ENCODE data around the gene TCF12.

TCF12 gene

GRCh38 chr15:57328479-57328878 lies 410.0 kb downstream of the TCF12 start:
- H2AFZ ChIP-seq (ENCODE audit: low read length): no peak overlapping the region
- no peaks in the 10 kb centered on the region for H3K36me3 ChIP-seq (ENCODE audit: insufficient read depth, low read length)
- no peaks in the 10 kb centered on the region for H3K27me3 ChIP-seq (ENCODE audit: insufficient read depth, low read length, poor library complexity, severe bottlenecking)
- H3K4me3 ChIP-seq (ENCODE audit: low read length, poor library complexity, severe bottlenecking): no peak overlapping the region
- H3K9ac ChIP-seq (ENCODE audit: low read depth, low read length, poor library complexity, severe bottlenecking): no peak overlapping the region
- peaks cover 26% of the 10 kb centered on the region for H3K4me1 ChIP-seq (ENCODE audit: insufficient read depth, low read length, poor library complexity, severe bottlenecking)
- peaks cover 6% of the 10 kb centered on the region for H3F3A ChIP-seq (ENCODE audit: low read depth)
- no peak for TF ChIP-seq EZH2phosphoT487 (IDR thresholded peaks at IDR 0.05; ENCODE audit: borderline replicate concordance)
- no peak overlapping the region for H3K4me2 ChIP-seq (ENCODE audit: low read depth, low read length, poor library complexity, severe bottlenecking)
- H3K9me3 ChIP-seq (ENCODE audit: insufficient read depth, low read depth, low read length): no peaks in the 10 kb centered on the region
- H4K20me1 ChIP-seq (ENCODE audit: insufficient read depth, low read length, poor library complexity, severe bottlenecking): no peaks in the 10 kb centered on the region
- H3K9me2 ChIP-seq (replicated peaks; ENCODE audit: low read depth, low read length): no peaks in the 10 kb centered on the region
- H3K79me2 ChIP-seq (ENCODE audit: insufficient read depth, low read length): no peaks in the 10 kb centered on the region

DNA sequence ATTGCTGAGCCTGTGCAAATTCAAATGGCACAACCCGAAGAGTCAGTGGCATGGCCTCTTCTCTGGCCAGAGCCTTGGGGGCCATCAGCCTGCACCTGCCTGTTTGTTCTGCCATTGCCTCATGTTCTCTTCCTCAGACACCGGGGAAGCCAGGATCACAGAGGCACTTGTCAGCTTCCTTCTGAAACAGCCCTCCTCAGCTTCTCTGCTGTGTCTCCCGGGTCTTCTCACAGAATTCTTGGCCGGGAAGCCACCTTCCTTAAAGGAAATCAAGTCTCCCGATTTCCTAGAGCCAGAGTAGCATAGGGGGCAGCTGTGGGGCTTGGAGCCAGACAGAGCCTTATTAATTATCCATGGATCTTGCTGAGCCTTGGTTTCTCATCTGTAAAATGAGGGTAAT lies 410.5 kb downstream of the TCF12 start:
- H3K4me3 ChIP-seq (ENCODE audit: low read length, poor library complexity, severe bottlenecking): no peak overlapping the region
- no peaks in the 10 kb centered on the region for H3K9me2 ChIP-seq (replicated peaks; ENCODE audit: low read depth, low read length)
- H3F3A ChIP-seq (ENCODE audit: low read depth): peaks cover 3% of the 10 kb centered on the region
- H3K9me3 ChIP-seq (ENCODE audit: insufficient read depth, low read depth, low read length): no peaks in the 10 kb centered on the region
- H4K20me1 ChIP-seq (ENCODE audit: insufficient read depth, low read length, poor library complexity, severe bottlenecking): no peaks in the 10 kb centered on the region
- no peak overlapping the region for H3K4me2 ChIP-seq (ENCODE audit: low read depth, low read length, poor library complexity, severe bottlenecking)
- no peaks in the 10 kb centered on the region for H3K36me3 ChIP-seq (ENCODE audit: insufficient read depth, low read length)
- no peak overlapping the region for H3K9ac ChIP-seq (ENCODE audit: low read depth, low read length, poor library complexity, severe bottlenecking)
- H3K79me2 ChIP-seq (ENCODE audit: insufficient read depth, low read length): no peaks in the 10 kb centered on the region
- H3K27me3 ChIP-seq (ENCODE audit: insufficient read depth, low read length, poor library complexity, severe bottlenecking): no peaks in the 10 kb centered on the region
- peaks cover 22% of the 10 kb centered on the region for H3K4me1 ChIP-seq (ENCODE audit: insufficient read depth, low read length, poor library complexity, severe bottlenecking)
- TF ChIP-seq, protein P1, sequence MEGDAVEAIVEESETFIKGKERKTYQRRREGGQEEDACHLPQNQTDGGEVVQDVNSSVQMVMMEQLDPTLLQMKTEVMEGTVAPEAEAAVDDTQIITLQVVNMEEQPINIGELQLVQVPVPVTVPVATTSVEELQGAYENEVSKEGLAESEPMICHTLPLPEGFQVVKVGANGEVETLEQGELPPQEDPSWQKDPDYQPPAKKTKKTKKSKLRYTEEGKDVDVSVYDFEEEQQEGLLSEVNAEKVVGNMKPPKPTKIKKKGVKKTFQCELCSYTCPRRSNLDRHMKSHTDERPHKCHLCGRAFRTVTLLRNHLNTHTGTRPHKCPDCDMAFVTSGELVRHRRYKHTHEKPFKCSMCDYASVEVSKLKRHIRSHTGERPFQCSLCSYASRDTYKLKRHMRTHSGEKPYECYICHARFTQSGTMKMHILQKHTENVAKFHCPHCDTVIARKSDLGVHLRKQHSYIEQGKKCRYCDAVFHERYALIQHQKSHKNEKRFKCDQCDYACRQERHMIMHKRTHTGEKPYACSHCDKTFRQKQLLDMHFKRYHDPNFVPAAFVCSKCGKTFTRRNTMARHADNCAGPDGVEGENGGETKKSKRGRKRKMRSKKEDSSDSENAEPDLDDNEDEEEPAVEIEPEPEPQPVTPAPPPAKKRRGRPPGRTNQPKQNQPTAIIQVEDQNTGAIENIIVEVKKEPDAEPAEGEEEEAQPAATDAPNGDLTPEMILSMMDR (conservative IDR thresholded peaks at IDR 0.05; ENCODE audit: low read length): no peak
- no peak for TF ChIP-seq EZH2phosphoT487 (IDR thresholded peaks at IDR 0.05; ENCODE audit: borderline replicate concordance)
- H2AFZ ChIP-seq (ENCODE audit: low read length): no peak overlapping the region

DNA sequence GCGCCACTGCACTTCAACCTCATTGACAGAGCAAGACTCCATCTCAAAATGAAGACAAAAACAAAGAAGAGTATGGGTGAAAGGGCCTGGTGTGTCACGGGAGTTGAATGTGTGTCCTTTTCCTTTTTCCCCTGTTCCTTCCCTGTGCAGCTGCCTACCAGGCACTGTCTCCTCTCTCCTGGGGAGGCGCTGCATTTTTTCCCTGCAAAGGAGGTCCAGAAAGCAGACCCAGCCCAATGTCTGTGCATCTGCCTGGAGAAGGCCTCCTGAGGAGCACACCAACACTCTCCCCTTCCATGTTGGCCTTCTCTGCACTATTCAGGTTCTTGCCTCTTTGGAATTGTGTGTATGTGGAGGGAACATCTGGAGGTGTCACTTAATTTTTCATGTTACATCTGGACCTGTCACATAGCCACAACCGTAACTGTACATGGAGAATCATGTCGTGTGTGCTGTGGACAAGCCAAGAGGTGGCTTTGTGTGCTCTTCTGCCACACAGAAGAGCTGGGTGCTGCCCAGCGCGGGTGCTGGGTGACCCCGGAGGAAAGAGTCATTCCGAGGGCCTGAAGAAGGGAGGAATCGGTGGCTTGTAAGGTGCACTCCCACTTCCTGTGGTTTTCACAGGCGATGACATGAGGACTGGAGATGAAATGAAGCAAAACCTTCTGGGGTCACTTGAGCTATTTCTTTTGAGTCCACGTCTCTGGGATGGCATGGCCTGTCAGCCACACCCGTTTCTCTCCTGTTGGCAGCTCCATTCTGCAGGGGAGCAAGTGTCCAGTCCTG lies 411.3 kb downstream of the TCF12 start:
- H3K4me3 ChIP-seq (ENCODE audit: low read length, poor library complexity, severe bottlenecking): peak overlapping the region; percentile 36
- peak overlapping the region; percentile 46 for H2AFZ ChIP-seq (ENCODE audit: low read length)
- no peaks in the 10 kb centered on the region for H3K36me3 ChIP-seq (ENCODE audit: insufficient read depth, low read length)
- no peaks in the 10 kb centered on the region for H3K27me3 ChIP-seq (ENCODE audit: insufficient read depth, low read length, poor library complexity, severe bottlenecking)
- peaks cover 17% of the 10 kb centered on the region for H3K4me1 ChIP-seq (ENCODE audit: insufficient read depth, low read length, poor library complexity, severe bottlenecking)
- peak overlapping the region; percentile 33 for H3K9ac ChIP-seq (ENCODE audit: low read depth, low read length, poor library complexity, severe bottlenecking)
- peak overlapping the region; percentile 53 for H3K4me2 ChIP-seq (ENCODE audit: low read depth, low read length, poor library complexity, severe bottlenecking)
- no peaks in the 10 kb centered on the region for H3K79me2 ChIP-seq (ENCODE audit: insufficient read depth, low read length)
- TF ChIP-seq, protein P1 (conservative IDR thresholded peaks at IDR 0.05; ENCODE audit: low read length): no peak
- no peak for TF ChIP-seq EZH2phosphoT487 (IDR thresholded peaks at IDR 0.05; ENCODE audit: borderline replicate concordance)
- H3K9me2 ChIP-seq (replicated peaks; ENCODE audit: low read depth, low read length): no peaks in the 10 kb centered on the region
- H3F3A ChIP-seq (ENCODE audit: low read depth): no peaks in the 10 kb centered on the region; the same call in 1 of the 2 replicates
- no peaks in the 10 kb centered on the region for H3K9me3 ChIP-seq (ENCODE audit: insufficient read depth, low read depth, low read length)
- H4K20me1 ChIP-seq (ENCODE audit: insufficient read depth, low read length, poor library complexity, severe bottlenecking): no peaks in the 10 kb centered on the region
